Measurements from ENCODE around the gene KCNQ1. TPM values are rescaled to one million over a fixed set of nuclear protein-coding genes. Genes with fewer than 3 reads are reported as not detected.
A peak's percentile ranks its signal among the peaks of the same experiment; 100 is the strongest.

KCNQ1 gene
- total and polyA plus RNA-seq, 2 of the 13 experiments (the other 11 are each of a cell fraction or from before 2014, with no cell fraction given) = 0.02 to 0.08 TPM

- TF ChIP-seq POGK (CRISPR knock-in tag; conservative IDR thresholded peaks at IDR 0.05) (no peak; the same call in 1 of the 2 replicates), ZNF770 (CRISPR knock-in tag; IDR thresholded peaks at IDR 0.05) (0 out of 2 replicates have a peak, but pooled peaks have one; percentile 42), ZBTB7A (CRISPR knock-in tag; IDR thresholded peaks at IDR 0.05) (peak; percentile 44; the same call in 1 of the 2 replicates), GFI1 (CRISPR knock-in tag; IDR thresholded peaks at IDR 0.05; ENCODE audit: borderline replicate concordance) (0 out of 2 replicates have a peak, but pooled peaks have one; percentile 15), ZNF296 (CRISPR knock-in tag; conservative IDR thresholded peaks at IDR 0.05) (peak; percentile 67; the same call in 1 of the 2 replicates), MEIS2 (CRISPR knock-in tag; IDR thresholded peaks at IDR 0.05) (peak; percentile 44; the same call in 1 of the 2 replicates), AGO2 (optimal IDR thresholded peaks at IDR 0.05; ENCODE audit: low read depth, low read length) (peak; percentile 99), ZNF768 (CRISPR knock-in tag; IDR thresholded peaks at IDR 0.05) (peak; percentile 42; the same call in 1 of the 2 replicates), NAIF1 (CRISPR knock-in tag; IDR thresholded peaks at IDR 0.05; ENCODE audit: borderline replicate concordance) (0 out of 2 replicates have a peak, but pooled peaks have one; percentile 50), ZFP36L1 (CRISPR knock-in tag; IDR thresholded peaks at IDR 0.05) (no peak), RFXAP (CRISPR knock-in tag; IDR thresholded peaks at IDR 0.05; ENCODE audit: borderline replicate concordance) (peak; percentile 39; the same call in 1 of the 2 replicates), ZNF333 (CRISPR knock-in tag; IDR thresholded peaks at IDR 0.05; ENCODE audit: borderline replicate concordance) (no peak), ZNF367 (CRISPR knock-in tag; IDR thresholded peaks at IDR 0.05; ENCODE audit: borderline replicate concordance) (no peak), NCOA2 (CRISPR knock-in tag; IDR thresholded peaks at IDR 0.05) (no peak)
- TF ChIP-seq, protein P1, sequence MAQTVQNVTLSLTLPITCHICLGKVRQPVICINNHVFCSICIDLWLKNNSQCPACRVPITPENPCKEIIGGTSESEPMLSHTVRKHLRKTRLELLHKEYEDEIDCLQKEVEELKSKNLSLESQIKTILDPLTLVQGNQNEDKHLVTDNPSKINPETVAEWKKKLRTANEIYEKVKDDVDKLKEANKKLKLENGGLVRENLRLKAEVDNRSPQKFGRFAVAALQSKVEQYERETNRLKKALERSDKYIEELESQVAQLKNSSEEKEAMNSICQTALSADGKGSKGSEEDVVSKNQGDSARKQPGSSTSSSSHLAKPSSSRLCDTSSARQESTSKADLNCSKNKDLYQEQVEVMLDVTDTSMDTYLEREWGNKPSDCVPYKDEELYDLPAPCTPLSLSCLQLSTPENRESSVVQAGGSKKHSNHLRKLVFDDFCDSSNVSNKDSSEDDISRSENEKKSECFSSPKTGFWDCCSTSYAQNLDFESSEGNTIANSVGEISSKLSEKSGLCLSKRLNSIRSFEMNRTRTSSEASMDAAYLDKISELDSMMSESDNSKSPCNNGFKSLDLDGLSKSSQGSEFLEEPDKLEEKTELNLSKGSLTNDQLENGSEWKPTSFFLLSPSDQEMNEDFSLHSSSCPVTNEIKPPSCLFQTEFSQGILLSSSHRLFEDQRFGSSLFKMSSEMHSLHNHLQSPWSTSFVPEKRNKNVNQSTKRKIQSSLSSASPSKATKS (CRISPR knock-in tag; IDR thresholded peaks at IDR 0.05) = no peak
These were observed 286.6 kb downstream of the KCNQ1 start (continued) for GRCh38 chr11:2731130-2732125.

Measured in HepG2 (cell line).